Fibroblast of skin of left biceps (primary cell): ENCODE results near the gene XRCC4.

Experiments
- DNase-seq, 2 experiments: peaks; one replicate each; pipeline ENCODE4 v3.0.0-alpha.2; 2013; ENCODE audit warnings: low read depth in 2 of 2

Gene XRCC4

DNA sequence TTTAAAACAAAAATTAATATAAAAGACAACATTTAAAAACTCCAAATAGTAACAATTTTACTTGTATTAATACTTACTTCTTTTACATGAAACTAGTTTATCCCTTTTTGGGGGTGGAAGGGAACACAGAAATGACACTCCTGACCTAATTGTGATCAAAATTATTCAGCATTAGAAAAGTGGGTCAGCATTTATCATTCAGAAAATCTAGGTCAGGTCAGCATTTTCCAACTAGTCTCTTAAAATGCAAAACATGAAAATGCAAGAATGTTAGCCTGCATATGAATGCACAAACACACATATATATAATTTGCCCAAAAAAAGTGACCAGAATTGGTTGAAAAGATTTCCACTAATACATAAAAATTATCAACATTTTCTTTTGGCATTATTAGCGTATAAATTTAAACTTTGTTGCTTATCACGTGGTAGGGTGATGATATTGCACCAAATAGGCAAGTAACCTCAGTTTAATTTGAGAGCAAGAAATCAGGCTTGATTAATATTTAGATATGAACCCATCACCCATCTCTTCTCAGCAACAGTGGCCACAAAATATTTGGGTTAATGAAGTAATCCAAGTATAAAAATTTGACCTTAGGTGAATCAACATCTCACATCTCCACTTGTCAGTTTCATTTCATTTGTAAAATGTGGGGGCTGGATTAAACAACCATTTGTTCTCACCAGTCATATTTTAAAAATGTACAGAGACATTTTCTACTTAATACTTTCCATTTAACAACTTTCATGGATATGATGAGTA lies 5.9 kb upstream of the XRCC4 start:
- DNase-seq = no peak

DNA sequence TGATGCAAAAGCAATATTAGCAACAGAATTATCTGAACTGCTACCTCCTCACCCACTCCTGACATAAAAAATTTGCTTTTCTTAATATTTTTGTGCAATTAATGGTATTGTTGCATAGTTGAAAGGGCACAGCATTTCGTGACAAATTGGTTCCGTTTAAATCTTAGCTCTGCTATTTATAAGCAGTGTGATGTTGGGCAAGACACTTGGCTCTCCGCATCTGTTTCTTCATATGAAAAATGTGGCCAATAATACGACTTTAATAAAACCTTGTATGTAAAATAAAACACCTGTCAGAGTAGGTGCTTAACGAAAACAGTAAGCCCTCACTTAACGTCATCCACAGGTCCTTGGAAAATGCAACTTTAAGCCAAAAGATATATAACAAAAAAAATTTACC lies 4.4 kb upstream of the XRCC4 start:
- no peak for DNase-seq

DNA sequence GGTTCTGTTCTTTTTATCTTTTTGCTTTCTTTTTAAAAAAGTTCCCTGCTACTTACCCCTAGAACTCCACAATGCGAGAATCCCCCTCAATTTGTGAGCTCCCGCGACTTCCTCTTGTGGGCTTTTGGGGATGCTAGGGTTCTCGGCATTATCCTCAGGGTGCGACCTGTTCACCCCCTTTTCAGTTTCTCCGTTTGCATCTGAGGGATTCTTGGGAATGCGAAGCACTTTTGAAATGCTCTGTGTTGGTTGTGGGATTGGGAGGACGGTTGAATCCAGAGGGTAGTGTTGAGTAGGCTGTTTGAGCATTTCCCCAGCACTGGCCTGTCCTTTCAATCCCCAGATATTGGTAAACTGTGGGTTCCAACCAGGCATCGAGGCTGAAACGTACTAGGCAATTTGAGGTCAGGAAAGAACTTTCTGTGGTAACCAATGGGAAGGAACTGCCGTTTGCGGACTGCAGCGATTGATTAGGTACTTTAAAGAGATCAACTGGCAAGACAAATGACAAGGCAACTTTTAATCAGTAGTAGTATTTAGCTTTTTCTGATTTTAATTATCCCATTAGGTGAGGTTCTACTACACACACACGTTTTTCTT lies 415 bp downstream of the XRCC4 start:
- DNase-seq = no peak

DNA sequence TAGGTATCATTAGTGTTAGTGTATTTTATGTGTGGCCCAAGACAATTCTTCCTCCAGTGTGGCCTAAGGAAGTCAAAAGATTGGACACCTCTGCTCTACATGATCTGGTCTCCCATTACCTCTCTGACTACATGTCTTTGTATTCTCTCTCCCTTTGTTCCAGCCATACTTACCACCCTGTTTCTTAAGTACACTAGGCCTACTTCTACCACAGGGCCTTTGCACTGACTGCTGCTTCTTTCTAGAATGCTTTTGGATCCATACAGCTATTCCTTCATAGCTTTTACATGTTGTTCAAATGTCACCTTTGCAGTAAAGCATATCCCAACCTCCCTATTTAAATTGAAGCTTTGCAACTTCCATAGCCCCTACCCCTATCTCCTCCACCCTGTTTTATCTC lies 5.4 kb downstream of the XRCC4 start:
- no peak for DNase-seq

DNA sequence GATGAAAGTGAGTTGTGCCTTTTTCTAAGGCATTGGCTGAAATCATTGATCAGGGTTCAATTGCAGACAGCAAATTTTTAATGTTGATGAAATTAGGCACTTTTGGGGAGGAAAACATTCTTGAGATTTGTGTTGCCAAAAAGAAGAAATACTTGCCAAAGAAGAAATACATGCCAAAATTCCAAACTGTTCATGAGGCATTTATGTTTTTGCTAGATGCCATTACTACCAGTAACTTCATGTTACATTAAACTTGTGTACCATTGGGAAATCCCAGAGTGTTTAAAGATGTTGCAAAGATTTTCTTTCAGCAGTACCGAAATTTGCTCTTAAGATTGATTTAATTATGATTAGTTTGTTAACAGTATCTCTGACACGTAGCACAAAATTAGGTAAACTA lies 7.0 kb downstream of the XRCC4 start:
- DNase-seq = no peak

DNA sequence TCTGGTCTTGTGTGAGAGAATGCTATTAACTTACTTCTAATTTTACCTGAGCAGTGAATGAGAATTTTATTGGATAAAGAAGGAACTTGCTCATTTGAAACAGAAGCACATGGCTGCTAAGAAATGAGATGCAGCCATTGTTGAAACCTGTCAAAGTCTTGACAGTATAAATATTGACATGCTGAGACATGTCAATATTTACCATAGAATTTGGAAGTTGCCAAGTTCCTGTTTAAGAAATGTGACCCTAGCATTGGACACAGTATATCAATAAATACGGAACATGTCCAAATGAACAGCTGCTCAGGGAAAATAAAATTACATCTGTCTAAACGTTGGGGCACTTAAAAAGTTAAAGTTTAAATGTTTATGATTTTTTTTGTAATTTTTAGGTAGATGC lies 7.8 kb downstream of the XRCC4 start:
- DNase-seq = no peak

DNA sequence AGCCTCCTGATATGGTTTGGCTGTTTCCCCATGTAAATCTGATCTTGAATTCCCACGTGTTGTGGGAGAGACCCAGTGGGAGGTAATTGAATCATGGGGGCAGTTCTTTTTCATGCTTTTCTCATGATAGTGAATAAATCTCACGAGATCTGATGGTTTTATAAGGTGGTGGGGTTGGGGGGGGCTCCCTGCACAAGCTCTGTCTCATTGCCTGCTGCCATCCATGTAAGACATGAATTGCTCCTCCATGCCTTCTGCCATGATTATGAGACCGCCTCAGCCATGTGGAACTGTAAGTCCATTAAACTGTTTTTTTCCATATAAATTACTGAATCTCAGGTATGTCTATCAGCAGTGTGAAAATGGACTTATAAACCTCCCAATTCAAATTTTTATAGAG lies 12.8 kb downstream of the XRCC4 start:
- DNase-seq = no peak

DNA sequence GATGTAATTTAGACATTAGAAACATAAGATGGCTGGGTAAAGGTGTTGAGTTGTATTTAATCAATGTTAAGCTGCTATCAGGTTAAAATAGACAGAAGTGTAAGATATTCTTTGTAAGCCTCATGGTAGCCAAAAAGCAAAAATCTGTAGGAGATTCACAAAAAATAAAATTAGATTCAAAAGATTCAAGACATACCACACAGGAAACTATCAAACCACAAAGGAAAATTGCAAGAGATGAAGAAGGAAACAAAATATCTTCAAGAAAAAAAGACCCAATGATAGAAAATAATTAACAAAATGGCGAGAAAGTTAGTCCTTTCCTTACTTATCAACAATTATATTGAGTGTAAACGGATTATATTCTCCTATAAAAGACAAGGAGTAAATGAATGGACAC lies 15.3 kb downstream of the XRCC4 start:
- DNase-seq = no peak

DNA sequence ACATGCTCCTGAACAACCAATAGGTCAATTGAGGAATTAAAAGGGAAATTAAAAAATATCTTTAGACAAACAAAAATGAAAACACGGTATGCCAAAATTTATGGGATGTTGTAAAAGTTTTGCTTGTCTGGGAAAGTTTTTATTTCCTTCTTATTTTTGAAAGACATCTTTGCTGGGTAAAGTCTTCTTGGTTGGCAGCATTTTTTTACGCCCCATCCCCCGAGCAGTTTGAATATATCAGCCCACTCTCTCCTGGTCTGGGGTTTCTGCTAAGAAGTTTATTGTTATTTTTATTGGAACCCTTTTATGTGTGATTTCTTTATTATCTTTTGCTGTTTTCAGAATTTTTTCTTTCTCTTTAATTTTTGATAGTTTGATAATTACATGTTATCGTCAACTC lies 16.3 kb downstream of the XRCC4 start:
- DNase-seq = no peak

DNA sequence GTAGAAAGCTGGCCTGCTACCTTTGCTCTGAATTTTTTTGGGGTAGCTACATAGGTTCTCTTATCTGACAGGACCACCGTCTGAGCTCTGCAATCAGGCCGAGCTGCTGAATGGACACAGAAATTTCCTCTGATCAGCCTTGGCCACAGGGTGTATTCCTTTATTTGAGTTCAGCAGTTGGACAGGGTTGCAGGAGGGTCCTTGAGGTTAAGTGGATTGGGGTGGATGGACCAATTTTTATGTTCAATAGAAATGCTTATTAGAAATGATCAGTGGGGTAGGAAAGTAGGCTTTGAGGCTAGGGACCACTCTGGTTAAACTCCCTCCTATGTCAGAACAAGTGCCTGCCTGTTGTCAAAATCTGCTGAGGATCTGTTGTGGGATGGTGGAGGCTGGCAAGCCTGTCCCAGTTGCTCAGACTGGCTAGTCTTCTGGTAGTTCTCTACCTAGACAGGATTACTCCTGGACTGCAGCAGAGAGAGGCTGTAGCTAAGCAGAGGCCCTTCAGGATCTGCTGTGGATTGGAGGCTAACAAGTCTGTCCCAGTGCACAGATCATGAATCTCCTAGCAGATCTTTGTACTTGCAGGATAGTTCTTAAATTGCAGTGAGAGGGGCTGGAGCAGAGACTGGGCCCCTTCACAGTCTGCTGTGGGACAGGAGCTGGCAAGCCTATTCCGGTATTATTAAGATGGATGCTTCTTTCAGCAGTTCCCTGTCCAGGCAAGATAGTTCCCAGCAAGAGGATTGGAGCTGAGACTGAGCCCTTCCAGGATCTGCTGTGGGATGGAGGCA lies 18.0 kb downstream of the XRCC4 start:
- no peak for DNase-seq

DNA sequence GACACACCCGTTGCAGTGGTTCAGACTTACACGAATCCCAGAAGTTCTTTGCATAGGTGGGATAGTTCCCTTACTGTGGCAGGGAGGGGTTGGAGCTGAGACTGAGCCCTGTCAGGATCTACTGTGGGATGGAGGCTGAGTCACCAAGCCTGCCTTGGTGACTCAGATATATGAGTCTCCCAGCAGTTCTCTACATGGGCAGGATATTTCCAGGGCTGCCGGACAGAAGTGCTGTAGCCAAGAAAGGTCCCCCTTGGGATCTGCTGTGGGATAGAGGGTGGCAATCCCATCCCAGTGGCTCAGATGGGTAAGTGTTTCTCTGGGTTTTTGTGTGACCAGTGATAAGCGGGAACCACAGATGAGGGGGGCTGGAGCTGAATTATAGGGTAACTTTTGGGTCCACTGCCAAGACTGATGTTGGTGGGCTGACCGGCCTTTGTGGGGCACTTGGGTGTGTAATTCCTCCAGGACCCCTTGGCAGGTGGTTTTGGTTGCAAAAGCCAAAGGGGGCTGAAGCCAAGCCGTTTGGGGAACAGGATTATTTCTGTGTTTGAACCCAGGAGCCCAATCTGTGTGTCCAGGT lies 18.7 kb downstream of the XRCC4 start:
- peak; percentile 40 to 50 for DNase-seq

DNA sequence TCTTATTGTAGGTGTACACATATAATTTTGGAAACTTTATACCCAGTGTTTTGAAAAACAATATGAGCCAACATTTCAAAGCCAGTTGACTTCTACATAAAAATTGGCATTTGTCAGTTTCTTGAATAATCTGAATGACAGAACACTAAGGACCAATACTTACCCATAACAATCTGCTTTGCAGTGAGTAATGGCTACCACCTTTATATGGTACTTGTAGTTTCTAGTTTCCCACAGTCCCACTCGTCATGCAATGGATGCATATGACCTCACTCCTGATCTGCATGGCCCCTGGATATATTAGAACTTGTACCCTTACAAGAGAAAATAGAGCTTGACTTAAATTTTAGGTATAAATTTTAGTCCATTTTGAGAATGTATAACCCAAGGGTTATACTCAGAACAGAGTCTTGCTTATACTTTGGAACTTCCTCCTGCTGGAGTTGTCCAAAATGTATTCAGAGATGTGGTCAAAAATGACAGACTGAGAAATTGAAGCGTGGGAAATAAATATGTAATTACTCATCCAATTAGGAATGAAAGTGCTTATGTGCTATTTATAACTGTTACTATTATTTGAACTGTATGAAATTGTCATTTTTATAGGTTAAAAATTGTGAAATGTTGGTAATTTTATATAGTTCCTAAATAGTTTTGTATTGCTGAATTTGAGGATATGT lies 19.5 kb downstream of the XRCC4 start:
- no peak for DNase-seq

DNA sequence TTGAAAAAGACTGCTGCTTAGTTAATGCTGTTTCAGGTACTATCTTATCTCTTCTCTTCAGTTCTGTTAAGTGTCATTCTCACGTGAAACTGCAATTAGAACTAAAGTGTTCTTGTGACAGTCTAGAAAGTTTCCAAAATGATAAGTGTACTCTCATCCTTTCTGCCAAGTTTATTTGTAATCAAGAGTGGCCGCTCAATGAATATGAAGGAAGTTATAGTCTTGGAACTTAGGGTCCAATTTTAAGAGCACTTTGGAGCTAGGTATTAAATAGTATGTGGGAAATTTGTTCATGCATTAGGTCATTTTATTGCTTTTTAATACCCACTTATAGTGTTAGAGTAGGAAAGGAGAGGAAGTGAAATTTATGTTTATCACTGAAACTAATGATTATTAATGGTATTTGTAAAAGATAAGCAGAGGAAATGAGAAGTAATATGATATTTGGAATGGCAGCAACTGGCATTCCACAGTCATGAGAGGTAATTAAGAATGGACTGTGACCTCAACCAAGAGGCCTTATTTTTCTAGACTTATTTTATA lies 20.4 kb downstream of the XRCC4 start:
- DNase-seq = no peak

DNA sequence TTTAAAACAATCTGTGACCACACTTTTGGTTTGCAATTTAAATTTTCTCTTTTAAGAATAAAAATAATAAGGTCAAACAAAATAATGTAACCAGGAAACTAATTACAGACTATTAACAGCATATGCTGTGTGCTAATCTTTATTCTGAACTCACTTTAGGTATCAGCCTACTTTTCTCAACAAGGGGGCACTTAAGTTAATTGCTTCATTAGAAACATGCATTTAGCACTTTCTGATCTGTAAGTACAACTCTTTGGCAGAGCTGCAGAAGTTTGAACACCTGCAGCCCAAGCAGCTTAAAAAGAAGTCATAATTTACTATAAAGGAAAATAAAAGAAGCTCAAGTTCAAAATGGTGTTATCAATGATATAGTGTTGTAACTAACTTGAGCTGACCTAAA lies 21.7 kb downstream of the XRCC4 start:
- no peak for DNase-seq

DNA sequence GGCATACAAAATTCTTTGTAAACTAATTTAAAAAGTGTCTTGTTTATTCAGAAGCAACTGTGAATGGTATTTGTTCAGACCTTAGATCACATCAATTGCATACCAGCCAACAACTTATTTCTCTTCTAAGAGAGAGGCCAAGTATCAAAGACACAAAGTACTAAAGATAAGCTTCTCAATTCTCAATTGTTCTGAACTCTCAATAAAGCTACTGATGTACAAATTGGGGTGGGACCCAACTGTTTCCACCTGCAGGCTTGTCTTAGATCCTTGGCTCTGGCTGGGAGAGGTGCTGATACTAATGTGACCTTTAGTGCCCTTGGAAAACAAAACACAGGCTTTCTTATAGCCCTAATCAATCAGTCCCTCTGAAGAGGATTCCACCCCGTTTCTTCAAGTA lies 22.1 kb downstream of the XRCC4 start:
- DNase-seq = no peak

DNA sequence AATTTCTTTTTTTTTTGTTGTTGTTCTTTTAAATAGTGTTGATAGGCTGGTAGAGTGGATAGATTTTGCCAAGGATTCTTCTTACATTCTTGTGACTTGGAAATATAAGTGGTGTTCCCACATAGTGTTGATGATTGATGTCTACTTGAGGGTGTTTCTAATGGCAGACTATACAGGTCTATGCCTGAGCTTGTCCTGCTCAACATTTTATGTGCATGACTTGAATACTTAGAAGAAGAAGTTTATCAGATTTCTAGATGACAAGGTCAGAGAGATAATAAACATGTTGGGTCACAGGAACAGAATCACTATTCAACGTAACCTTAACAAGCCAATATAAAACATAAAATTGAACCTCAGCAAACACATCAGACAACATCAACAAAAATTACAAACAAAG lies 24.2 kb downstream of the XRCC4 start:
- no peak for DNase-seq

DNA sequence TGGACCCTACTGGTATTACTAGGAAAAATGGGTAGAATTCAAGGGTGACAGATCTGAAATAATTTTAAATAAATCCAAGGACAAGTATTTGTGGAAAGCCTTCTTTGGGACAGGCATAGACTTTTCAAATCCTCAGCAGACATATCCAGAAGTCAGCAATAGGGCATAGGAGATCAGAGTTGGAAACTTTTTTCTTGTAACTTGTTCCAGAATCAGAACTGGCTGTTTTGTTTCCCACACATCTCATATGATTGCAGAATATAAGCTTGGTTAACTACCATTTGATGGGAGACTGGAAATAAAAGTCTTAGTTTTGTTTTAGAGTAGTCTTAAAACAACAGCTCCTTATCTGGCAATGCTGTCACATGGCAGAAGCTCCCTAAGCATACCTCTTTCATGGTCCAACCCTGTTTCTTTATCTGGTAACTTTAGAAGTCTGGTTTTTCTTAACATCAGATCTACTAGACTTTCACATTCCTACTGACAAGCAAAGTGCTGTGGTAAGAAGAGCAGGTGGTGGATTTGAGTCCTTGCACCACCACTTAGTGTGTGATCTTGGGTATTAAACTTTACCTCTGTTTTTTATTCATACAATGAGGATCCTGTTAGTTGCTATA lies 25.1 kb downstream of the XRCC4 start:
- no peak for DNase-seq

DNA sequence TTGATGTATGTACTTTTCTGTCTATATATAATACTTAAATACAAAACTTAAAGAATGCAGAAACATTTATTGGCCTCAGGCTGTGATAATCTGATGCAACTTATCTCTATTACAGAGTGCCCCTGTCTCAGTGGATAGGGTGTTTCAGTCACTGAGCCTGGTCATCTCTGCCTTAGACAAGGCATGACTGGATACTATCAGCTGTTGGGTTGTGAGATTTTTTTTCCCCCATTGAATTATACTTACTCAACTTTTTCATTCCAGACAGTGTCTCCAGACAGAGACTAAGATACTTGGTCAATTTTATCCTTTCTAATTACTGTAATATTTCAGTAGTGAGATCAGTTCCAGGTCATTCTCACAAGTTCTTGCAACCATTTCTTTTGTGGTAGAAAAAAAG lies 26.7 kb downstream of the XRCC4 start:
- DNase-seq = no peak

DNA sequence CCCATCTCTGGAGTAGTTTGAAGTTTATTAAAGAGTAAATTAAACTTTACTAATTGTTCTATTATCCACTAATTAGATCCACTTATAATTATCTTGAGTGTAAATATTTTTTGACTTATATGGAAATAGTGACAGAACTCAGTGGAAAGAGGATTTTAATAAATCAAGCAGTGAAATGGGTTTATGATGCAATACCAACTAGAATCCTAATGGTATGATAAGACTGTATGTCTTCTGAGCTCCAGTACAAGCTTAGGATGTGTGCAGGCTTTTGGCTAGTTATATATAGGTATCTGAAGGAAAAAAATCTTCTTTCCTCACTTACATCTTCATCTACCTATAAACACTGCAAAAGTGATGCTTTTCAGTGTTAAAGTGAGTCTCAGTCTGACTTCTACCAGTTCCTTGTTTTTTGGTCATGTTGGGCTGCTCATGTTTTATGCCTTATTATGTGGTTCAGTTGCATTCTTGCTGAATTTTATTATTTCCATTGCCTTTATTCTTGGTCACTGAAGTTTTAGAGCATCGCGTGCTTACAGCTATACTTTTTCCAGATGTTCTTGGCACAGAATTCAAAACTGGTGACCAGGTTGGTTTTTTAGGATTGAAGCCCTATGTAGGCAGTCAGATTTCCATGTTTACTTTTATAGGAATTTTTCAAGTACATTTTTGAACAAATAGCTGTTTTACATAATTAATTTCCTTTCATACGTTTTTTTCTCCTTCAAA lies 30.5 kb downstream of the XRCC4 start:
- no peak for DNase-seq

DNA sequence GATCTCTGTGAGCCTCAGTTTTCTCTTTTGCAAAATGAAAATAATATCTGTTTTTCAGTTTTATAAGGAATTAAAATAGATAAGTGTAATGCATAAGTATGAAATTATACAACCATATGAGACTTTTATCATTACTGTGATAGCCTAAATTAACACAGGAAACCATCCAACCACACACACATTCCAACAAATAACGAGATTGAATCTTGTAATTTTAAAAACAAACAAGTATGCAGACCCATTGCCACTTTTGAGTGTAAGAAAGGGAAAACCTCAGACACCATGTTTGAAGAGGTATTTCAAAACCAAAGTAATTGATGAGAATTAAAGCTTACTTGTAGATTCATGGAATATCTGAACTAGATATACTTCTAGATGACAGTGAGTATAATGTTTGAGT lies 32.0 kb downstream of the XRCC4 start:
- DNase-seq = no peak

DNA sequence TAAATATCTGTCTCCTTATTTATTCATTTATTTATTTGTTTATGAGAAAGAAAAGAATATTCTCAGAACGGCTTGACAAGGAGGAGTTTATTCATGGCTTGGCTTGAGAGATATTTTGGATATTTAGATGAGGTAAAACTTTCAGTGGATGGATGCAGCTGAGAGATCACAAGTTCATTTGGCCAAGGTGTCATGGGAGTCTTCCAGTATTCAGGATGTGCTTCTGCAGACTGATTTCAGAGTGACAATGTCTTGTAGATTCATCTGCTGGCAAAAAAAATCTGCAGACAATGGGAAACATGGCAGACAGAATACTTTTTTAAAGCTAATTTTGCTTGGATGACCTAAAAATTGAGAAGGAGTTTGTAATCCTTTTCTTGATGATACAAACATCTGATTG lies 38.5 kb downstream of the XRCC4 start:
- no peak for DNase-seq
